Esophagus squamous epithelium (tissue), 4 donors: ENCODE measurements around the gene SGCG.

ENCODE experiments used
- CTCF ChIP-seq, 6 experiments: fragments of 450-650 bp in 4 of 6; fragments of 200-600 bp in 2 of 6; sonication (generic) in 2 of 6; IDR thresholded peaks; one replicate each; pipeline ENCODE4 v1.5.1; 2016 to 2019; ENCODE audit warnings: antibody characterized with exemption in 6 of 6, mild to moderate bottlenecking in 4 of 6, moderate library complexity in 4 of 6
- POLR2A ChIP-seq, 4 donors: fragments of 450-650 bp; IDR thresholded peaks; one replicate each; pipeline ENCODE4 v1.6.1; 2017; ENCODE audit warnings: antibody characterized with exemption in 4 of 4, mild to moderate bottlenecking in 4 of 4, moderate library complexity in 3 of 4

- TF ChIP-seq CTCF (IDR thresholded peaks at IDR 0.05) (no peak), POLR2A (IDR thresholded peaks at IDR 0.05) (no peak)
These were observed 111.8 kb downstream of the SGCG start for GRCh38 chr13:23292586-23292985.
